ENCODE data around the gene PARP16.
"Not testable (repeated sequence)": the region's sequence is repeated elsewhere in the genome, so short reads cannot be mapped to it uniquely, and the experiment has no call there.

The PARP16 gene

GRCh38 chr15:65285291-65286068 is 1.2 kb downstream of the PARP16 start:
- Histone ChIP-seq H3K4me3 (peak overlapping the region; percentile 50 to 82 (median 62)), H3K27ac (peak overlapping the region in 19 of 21 experiments; percentile 64 to 94 (median 87))

GRCh38 chr15:65278480-65278879 is 8.2 kb downstream of the PARP16 start:
- Histone ChIP-seq H3K27ac (no peak overlapping the region), H3K4me3 (no peak overlapping the region)

- H3K27ac ChIP-seq: no peak overlapping the region
- no peak overlapping the region for H3K4me3 ChIP-seq
These were observed 9.7 kb downstream of the PARP16 start for GRCh38 chr15:65277015-65277414.

- Histone ChIP-seq H3K4me3 (no peak overlapping the region), H3K27ac (no peak overlapping the region)
These were observed 11.0 kb downstream of the PARP16 start for GRCh38 chr15:65275728-65276126.

GRCh38 chr15:65275104-65275727 is 11.5 kb downstream of the PARP16 start:
- H3K27ac ChIP-seq: no peak overlapping the region

GRCh38 chr15:65270811-65271545 is 15.7 kb downstream of the PARP16 start:
- not testable (repeated sequence) for H3K27ac ChIP-seq, H3K4me3 ChIP-seq

More at GRCh38 chr15:65275104-65275727, 11.5 kb downstream of the PARP16 start:
- H3K4me3 ChIP-seq: no peak overlapping the region

- Histone ChIP-seq H3K4me3 (no peak overlapping the region), H3K27ac (no peak overlapping the region)
These were observed 18.3 kb downstream of the PARP16 start for GRCh38 chr15:65268411-65268810.

- H3K27ac ChIP-seq: no peak overlapping the region
- no peak overlapping the region for H3K4me3 ChIP-seq
These were observed 20.2 kb downstream of the PARP16 start for GRCh38 chr15:65266469-65266868.

- Histone ChIP-seq H3K4me3 (no peak overlapping the region), H3K27ac (no peak overlapping the region)
These were observed 21.7 kb downstream of the PARP16 start for GRCh38 chr15:65264863-65265430.

- Histone ChIP-seq H3K4me3 (no peak overlapping the region), H3K27ac (no peak overlapping the region)
These were observed 23.4 kb downstream of the PARP16 start for GRCh38 chr15:65263313-65263712.

- H3K27ac ChIP-seq: no peak overlapping the region
- H3K4me3 ChIP-seq: no peak overlapping the region
These were observed 25.7 kb downstream of the PARP16 start for GRCh38 chr15:65260968-65261367.

GRCh38 chr15:65259367-65259797 is 27.3 kb downstream of the PARP16 start:
- H3K27ac ChIP-seq: peak overlapping the region in 7 of 21 experiments; percentile 10 to 65 (median 39)

GRCh38 chr15:65258375-65259262 is 28.1 kb downstream of the PARP16 start:
- peak overlapping the region in 11 of 21 experiments; percentile 8 to 80 (median 59) for H3K27ac ChIP-seq
- H3K4me3 ChIP-seq: no peak overlapping the region

More at GRCh38 chr15:65259367-65259797, 27.3 kb downstream of the PARP16 start:
- no peak overlapping the region for H3K4me3 ChIP-seq

GRCh38 chr15:65255486-65256140 is 31.1 kb downstream of the PARP16 start:
- Histone ChIP-seq H3K4me3 (no peak overlapping the region), H3K27ac (no peak overlapping the region)

- H3K27ac ChIP-seq: peak overlapping the region in 1 of 21 experiments; percentile 16
- H3K4me3 ChIP-seq: no peak overlapping the region
These were observed 31.9 kb downstream of the PARP16 start for GRCh38 chr15:65254758-65255157.

- no peak overlapping the region for H3K4me3 ChIP-seq
- peak overlapping the region in 1 of 21 experiments; percentile 16 for H3K27ac ChIP-seq
These were observed 32.3 kb downstream of the PARP16 start for GRCh38 chr15:65254356-65254755.

- Histone ChIP-seq H3K27ac (no peak overlapping the region), H3K4me3 (no peak overlapping the region)
These were observed 37.0 kb downstream of the PARP16 start for GRCh38 chr15:65249641-65250040.

- Histone ChIP-seq H3K27ac (peak overlapping the region in 4 of 21 experiments; percentile 3 to 25 (median 13)), H3K4me3 (no peak overlapping the region)
These were observed 38.0 kb downstream of the PARP16 start for GRCh38 chr15:65248511-65249255.
